HG02610 (cell line): Measurements from ENCODE around the gene MSRB1.
"Not testable (repeated sequence)": the region's sequence is repeated elsewhere in the genome, so short reads cannot be mapped to it uniquely, and the experiment has no call there.

Experiments
- ATAC-seq: cut with Tn5 transposase; IDR thresholded peaks from one replicate; pipeline ENCODE4 v1.9.1; 2021; ENCODE audit warnings: mild to moderate bottlenecking, moderate library complexity; ENCODE audit not compliant: unreplicated experiment

Gene MSRB1

GRCh38 chr16:1903845-1904840, 38.9 kb downstream of the MSRB1 start:
- no peak for ATAC-seq

DNA sequence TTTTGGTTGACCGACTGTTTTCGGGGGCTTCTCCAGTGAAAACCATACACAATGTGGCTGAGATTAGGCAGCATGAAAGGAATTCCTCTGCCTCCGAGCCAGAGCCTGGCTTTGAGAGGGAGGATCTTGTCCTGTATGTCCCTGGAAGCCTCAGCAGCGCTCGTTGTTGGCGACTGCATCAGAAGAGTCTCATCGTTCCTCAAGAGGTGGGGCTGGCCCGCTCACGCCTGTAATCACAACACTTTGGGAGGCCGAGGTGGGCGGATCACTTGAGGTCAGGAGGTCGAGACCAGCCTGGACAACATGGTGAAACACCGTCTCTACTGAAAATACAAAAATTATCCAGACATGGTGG, 39.8 kb downstream of the MSRB1 start:
- ATAC-seq: no peak

- ATAC-seq: no peak
Measured at GRCh38 chr16:1902547-1903219, 40.3 kb downstream of the MSRB1 start.

DNA sequence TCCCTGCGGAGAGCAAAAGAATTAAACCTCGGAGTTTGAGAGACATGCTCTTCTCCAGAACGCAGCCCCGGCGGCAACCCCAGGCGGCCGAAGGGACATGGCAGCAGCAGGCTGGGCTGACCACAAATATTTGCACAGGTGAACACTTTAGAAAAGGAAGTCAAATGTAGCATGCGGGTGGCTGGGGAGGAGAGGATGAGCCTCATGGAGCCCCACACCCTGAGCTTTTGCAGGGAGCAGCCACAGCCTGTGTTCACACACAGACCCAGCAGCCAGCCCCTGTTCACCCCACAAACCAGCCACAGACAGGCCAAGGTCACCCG, 42.6 kb downstream of the MSRB1 start:
- ATAC-seq: no peak

- ATAC-seq: no peak
Measured at GRCh38 chr16:1899641-1900451, 43.2 kb downstream of the MSRB1 start.

- not testable (repeated sequence) for ATAC-seq
Measured at GRCh38 chr16:1897692-1898091, 45.3 kb downstream of the MSRB1 start.

DNA sequence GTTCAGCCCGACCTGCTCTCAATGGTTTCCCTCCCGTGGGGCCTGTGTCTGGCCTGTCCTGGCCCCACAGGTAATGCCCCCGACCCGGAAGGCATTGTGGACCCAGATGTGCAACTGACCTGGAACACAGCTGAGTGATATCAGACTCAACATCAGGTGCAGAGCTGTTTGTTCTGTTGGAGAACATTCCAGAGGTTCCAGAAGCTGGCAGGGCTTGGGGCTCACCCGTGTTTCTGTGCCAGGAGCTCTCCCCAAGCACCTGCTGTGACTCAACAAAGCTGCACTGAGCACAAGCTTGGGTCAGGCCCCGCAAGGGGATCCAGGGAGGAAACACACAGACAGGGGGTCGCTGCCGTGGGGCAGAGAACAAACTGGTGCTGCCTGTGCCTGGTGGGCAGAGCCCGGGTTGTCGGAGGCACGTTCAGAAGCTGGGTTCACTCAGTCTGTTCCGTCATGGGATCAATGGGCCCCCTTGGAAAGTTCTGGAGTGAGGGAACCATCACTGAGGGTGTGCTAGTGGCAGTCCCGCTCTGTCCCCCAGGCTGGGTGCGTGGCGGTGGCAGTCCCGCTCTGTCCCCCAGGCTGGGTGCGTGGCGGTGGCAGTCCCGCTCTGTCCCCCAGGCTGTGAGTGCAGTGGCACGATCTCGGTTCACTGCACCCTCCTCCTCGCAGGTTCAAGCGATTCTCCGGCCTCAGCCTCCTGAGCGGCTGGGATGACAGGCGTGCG, 46.9 kb downstream of the MSRB1 start:
- no peak for ATAC-seq

DNA sequence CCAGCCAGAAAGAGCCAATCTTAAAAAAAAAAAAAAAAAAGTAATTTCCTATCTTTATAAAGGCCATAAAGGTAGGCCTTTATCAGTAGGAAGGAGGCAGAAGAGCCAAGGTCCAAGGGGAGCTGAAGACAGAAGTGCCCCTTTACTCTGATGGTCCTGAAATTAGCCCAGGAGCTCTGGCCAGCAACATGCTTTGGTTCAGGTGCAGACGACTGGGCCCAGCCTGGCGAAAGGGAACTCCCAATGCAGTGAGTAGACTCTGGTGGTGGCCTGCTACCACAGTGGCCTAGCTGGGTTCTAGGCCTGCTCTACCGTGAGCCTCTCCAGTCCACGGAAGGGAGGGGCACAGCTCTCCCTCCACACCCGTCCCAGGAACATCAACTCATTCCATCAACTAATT, 47.9 kb downstream of the MSRB1 start:
- ATAC-seq: no peak

DNA sequence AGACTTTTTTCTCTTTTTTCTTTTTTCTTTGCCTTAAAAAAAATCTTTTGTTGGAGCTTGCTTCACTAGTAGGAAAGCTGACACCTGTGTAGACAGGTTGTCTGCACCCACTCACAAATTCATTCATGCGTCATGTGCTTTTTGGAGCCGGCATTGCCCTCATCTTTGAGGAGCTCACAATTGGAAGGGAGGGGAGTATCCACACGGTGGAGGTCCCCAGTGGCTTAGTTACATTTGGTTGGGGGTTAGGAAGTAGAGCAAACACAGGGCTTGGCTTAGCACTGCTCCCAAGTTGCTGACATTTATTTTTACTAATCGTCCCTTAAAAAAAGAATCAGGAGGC, 52.3 kb downstream of the MSRB1 start:
- no peak for ATAC-seq

DNA sequence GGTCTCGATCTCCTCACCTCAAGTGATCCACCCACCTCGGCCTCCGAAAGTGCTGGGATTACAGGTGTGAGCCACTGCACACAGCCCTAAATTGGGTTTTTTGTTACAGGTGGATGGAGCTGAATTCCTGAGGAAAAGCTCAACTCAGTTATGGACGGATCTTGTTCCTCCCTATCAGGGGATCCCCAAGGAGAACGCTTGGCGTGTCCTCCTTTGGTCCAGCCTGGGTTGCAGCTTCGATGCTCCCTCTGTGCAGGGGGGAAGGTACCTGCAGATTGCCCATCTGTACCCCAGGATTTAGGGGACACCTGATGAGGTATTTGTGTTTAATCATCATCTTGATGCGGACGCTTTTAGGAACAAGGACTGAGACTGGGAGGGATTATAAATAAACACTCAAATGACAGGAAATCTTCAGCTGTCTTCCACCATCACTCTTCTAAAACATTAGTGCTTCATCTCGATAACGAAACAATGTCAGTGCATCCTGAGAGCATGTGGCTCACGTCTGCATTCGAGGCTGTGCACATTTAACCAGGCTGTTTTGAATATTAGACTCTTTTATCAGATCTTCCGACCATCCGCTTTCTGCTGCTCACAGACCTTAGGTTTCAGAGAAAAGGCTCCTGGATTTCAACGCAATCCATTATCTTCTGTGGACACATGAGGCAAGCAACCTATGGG, 52.8 kb downstream of the MSRB1 start:
- no peak for ATAC-seq
